Measurements from ENCODE around the gene TAGLN.

The TAGLN gene

GRCh38 chr11:117251506-117251905 is 52.3 kb downstream of the TAGLN start:
- no peak overlapping the region for H3K4me3 ChIP-seq (ENCODE audit: low read length)
- peaks cover 23% of the 10 kb centered on the region for H3K36me3 ChIP-seq (ENCODE audit: insufficient read depth, low read length)
- H3K27me3 ChIP-seq (ENCODE audit: control insufficient read depth, insufficient read depth, low read length): no peaks in the 10 kb centered on the region

GRCh38 chr11:117255966-117256365 is 56.8 kb downstream of the TAGLN start:
- no peak overlapping the region for H3K4me3 ChIP-seq (ENCODE audit: low read length)
- no peak overlapping the region for H3K4me2 ChIP-seq (ENCODE audit: low read length)
- H3K4me1 ChIP-seq (ENCODE audit: control insufficient read depth, insufficient read depth, low read length): peaks cover 11% of the 10 kb centered on the region
- no peak overlapping the region for H3K9ac ChIP-seq (ENCODE audit: low read depth, low read length)
- H3K36me3 ChIP-seq (ENCODE audit: insufficient read depth, low read length): peaks cover 2% of the 10 kb centered on the region
- no peaks in the 10 kb centered on the region for H3K9me3 ChIP-seq (replicated peaks; ENCODE audit: low read length)
- no peaks in the 10 kb centered on the region for H3K27me3 ChIP-seq (ENCODE audit: control insufficient read depth, insufficient read depth, low read length)

More at GRCh38 chr11:117251506-117251905, 52.3 kb downstream of the TAGLN start:
- Histone ChIP-seq H3K4me2 (ENCODE audit: low read length) (no peak overlapping the region), H3K9ac (ENCODE audit: low read depth, low read length) (no peak overlapping the region), H3K4me1 (ENCODE audit: control insufficient read depth, insufficient read depth, low read length) (no peaks in the 10 kb centered on the region), H3K9me3 (replicated peaks; ENCODE audit: low read length) (no peaks in the 10 kb centered on the region)

- H3K4me1 ChIP-seq (ENCODE audit: control insufficient read depth, insufficient read depth, low read length): peaks cover 11% of the 10 kb centered on the region
- no peaks in the 10 kb centered on the region for H3K27me3 ChIP-seq (ENCODE audit: control insufficient read depth, insufficient read depth, low read length)
- no peak overlapping the region for H3K9ac ChIP-seq (ENCODE audit: low read depth, low read length)
- peaks cover 2% of the 10 kb centered on the region for H3K36me3 ChIP-seq (ENCODE audit: insufficient read depth, low read length)
- no peaks in the 10 kb centered on the region for H3K9me3 ChIP-seq (replicated peaks; ENCODE audit: low read length)
- H3K4me2 ChIP-seq (ENCODE audit: low read length): no peak overlapping the region
- no peak overlapping the region for H3K4me3 ChIP-seq (ENCODE audit: low read length)
Measured at GRCh38 chr11:117256573-117256972, 57.4 kb downstream of the TAGLN start.
